Endodermal cell (in vitro differentiated cells): ENCODE data around the gene TENT5D. TPM values are rescaled to one million over a fixed set of nuclear protein-coding genes. Genes with fewer than 3 reads are reported as not detected.
"Not testable (repeated sequence)": the region's sequence is repeated elsewhere in the genome, so short reads cannot be mapped to it uniquely, and the experiment has no call there.

ENCODE experiments used
- DNase-seq: peaks from one replicate; pipeline ENCODE4 v3.0.0-alpha.2; 2017
- H3K27ac ChIP-seq: 2 replicates; pipeline ENCODE4 v1.5.1; 2013; ENCODE audit warnings: mild to moderate bottlenecking, low read depth, low read length, moderate library complexity
- H3K27me3 ChIP-seq: 2 replicates; pipeline ENCODE4 v1.6.1; 2013; ENCODE audit warnings: mild to moderate bottlenecking, low read length, moderate library complexity; ENCODE audit not compliant: insufficient read depth, control insufficient read depth, poor library complexity, severe bottlenecking
- H3K36me3 ChIP-seq: 2 replicates; pipeline ENCODE4 v1.7.0; 2013; ENCODE audit warnings: mild to moderate bottlenecking, low read length, moderate library complexity; ENCODE audit not compliant: control insufficient read depth, insufficient read depth
- H3K4me1 ChIP-seq: one replicate; pipeline ENCODE4 v1.7.0; 2013; ENCODE audit warnings: low read length; ENCODE audit not compliant: control insufficient read depth, insufficient read depth
- H3K4me3 ChIP-seq: 2 replicates; pipeline ENCODE4 v1.5.1; 2013; ENCODE audit warnings: mild to moderate bottlenecking, low read length, moderate library complexity
- H3K9ac ChIP-seq: 2 replicates; pipeline ENCODE4 v1.6.1; 2013; ENCODE audit warnings: mild to moderate bottlenecking, low read length, moderate library complexity; ENCODE audit not compliant: poor library complexity, severe bottlenecking; ENCODE audit errors: extremely low read depth
- H3K9me3 ChIP-seq: 2 replicates; pipeline ENCODE4 v1.6.1; 2013; ENCODE audit warnings: mild to moderate bottlenecking, low read length, moderate library complexity; ENCODE audit not compliant: control insufficient read depth
- H3K27ac Mint-ChIP-seq: 2 replicates; pipeline ENCODE4 v1.8.0; 2020; ENCODE audit warnings: mixed read lengths
- H3K27me3 Mint-ChIP-seq: 2 replicates; pipeline ENCODE4 v1.8.0; 2021; ENCODE audit warnings: mild to moderate bottlenecking, mixed read lengths; ENCODE audit not compliant: insufficient read depth
- H3K36me3 Mint-ChIP-seq: 2 replicates; pipeline ENCODE4 v1.8.0; 2020; ENCODE audit warnings: low read depth, mixed read lengths
- H3K4me1 Mint-ChIP-seq: 2 replicates; pipeline ENCODE4 v1.8.0; 2020; ENCODE audit warnings: mixed read lengths
- H3K4me3 Mint-ChIP-seq: 2 replicates; pipeline ENCODE4 v1.8.0; 2020; ENCODE audit warnings: mild to moderate bottlenecking, moderate library complexity, mixed read lengths
- H3K9me3 Mint-ChIP-seq: 2 replicates; pipeline ENCODE4 v1.8.0; 2020; ENCODE audit warnings: mild to moderate bottlenecking, mixed read lengths
- CTCF ChIP-seq: fragments of 200-600 bp; sonication (generic); conservative IDR thresholded peaks from 2 replicates; pipeline ENCODE4 v1.5.0; 2021; ENCODE audit warnings: antibody characterized with exemption, mild to moderate bottlenecking
- WGBS, 2 experiments: methylation state at CpG; one replicate each; pipeline versions ENCODE4 v1.1.5 to v1.1.7; 2013; ENCODE audit warnings: missing lambda C conversion rate in 2 of 2, mixed read lengths in 1 of 2; ENCODE audit not compliant: insufficient coverage in 1 of 2, insufficient read length in 1 of 2; 5-methylcytosine and 5-hydroxymethylcytosine counted together
- total RNA-seq, 2 donors: library from RNA; stranded (reverse); fragmentation: NEBNext Ultra II Directional in 1 of 2; extraction: Animal tissue kit (Norgen Biotek cat#: 25700) in 1 of 2; gene quantifications; 2 replicates in 1 of 2; 3 replicates in 1 of 2; pipeline ENCODE4 v1.2.1, GENCODE V29; 2021

Gene TENT5D
- total RNA-seq, 2 donors from 2014 or later, result 0.11 TPM; not detected in 1

- no peaks in the 10 kb centered on the region for H3K27me3 ChIP-seq
- H3K4me1 Mint-ChIP-seq, result no peaks in the 10 kb centered on the region
- H3K4me1 ChIP-seq, result no peaks in the 10 kb centered on the region
- no peak overlapping the region for H3K27ac Mint-ChIP-seq
- peaks cover 9% of the 10 kb centered on the region for H3K9me3 ChIP-seq
- peaks cover 80% of the 10 kb centered on the region for H3K9me3 Mint-ChIP-seq
- no peak overlapping the region for H3K4me3 Mint-ChIP-seq
- H3K27me3 Mint-ChIP-seq, result no peaks in the 10 kb centered on the region
- H3K36me3 ChIP-seq, result no peaks in the 10 kb centered on the region
- H3K9ac ChIP-seq, result no peak overlapping the region
- no peaks in the 10 kb centered on the region for H3K36me3 Mint-ChIP-seq
- H3K4me3 ChIP-seq, result no peak overlapping the region
- DNase-seq, result no peak
- H3K27ac ChIP-seq, result no peak overlapping the region
- TF ChIP-seq CTCF, result no peak
Observed at GRCh38 chrX:80431505-80431832, 11.2 kb downstream of the TENT5D start.

GRCh38 chrX:80432441-80432840 lies 12.2 kb downstream of the TENT5D start:
- no peak for TF ChIP-seq CTCF
- H3K27me3 ChIP-seq, result no peaks in the 10 kb centered on the region
- no peak overlapping the region for H3K4me3 ChIP-seq
- H3K27ac Mint-ChIP-seq, result no peak overlapping the region
- no peaks in the 10 kb centered on the region for H3K27me3 Mint-ChIP-seq
- 96% methylated on average over 3 of the region's 3 CpGs; no CpG with 5 or more reads in 1 of the 2 experiments for WGBS, 2 experiments
- peaks cover 80% of the 10 kb centered on the region for H3K9me3 Mint-ChIP-seq
- DNase-seq, result no peak
- no peaks in the 10 kb centered on the region for H3K4me1 ChIP-seq
- no peak overlapping the region for H3K27ac ChIP-seq
- H3K4me1 Mint-ChIP-seq, result no peaks in the 10 kb centered on the region
- no peak overlapping the region for H3K9ac ChIP-seq
- H3K36me3 Mint-ChIP-seq, result no peaks in the 10 kb centered on the region
- H3K9me3 ChIP-seq, result peaks cover 9% of the 10 kb centered on the region
- no peaks in the 10 kb centered on the region for H3K36me3 ChIP-seq
- H3K4me3 Mint-ChIP-seq, result no peak overlapping the region

- H3K4me1 ChIP-seq, result no peaks in the 10 kb centered on the region
- WGBS, 2 experiments, result 75% methylated on average over 1 of the region's 1 CpG; no CpG with 5 or more reads in 1 of the 2 experiments
- TF ChIP-seq CTCF, result no peak
- no peak overlapping the region for H3K27ac ChIP-seq
- Mint-ChIP-seq H3K9me3 (peaks cover 77% of the 10 kb centered on the region), H3K4me3 (no peak overlapping the region), H3K27ac (no peak overlapping the region), H3K36me3 (no peaks in the 10 kb centered on the region), H3K27me3 (no peaks in the 10 kb centered on the region), H3K4me1 (no peaks in the 10 kb centered on the region)
- no peak for DNase-seq
- H3K9ac ChIP-seq, result no peak overlapping the region
- no peak overlapping the region for H3K4me3 ChIP-seq
- H3K27me3 ChIP-seq, result no peaks in the 10 kb centered on the region
- no peaks in the 10 kb centered on the region for H3K36me3 ChIP-seq
- peaks cover 9% of the 10 kb centered on the region for H3K9me3 ChIP-seq
Observed at GRCh38 chrX:80432863-80433262, 12.6 kb downstream of the TENT5D start.

GRCh38 chrX:80468166-80468565 lies 47.9 kb downstream of the TENT5D start:
- peaks cover 13% of the 10 kb centered on the region for H3K9me3 ChIP-seq
- H3K9me3 Mint-ChIP-seq, result peaks cover 96% of the 10 kb centered on the region
- not testable (repeated sequence) for H3K4me3 ChIP-seq

More at GRCh38 chrX:80468166-80468565, 47.9 kb downstream of the TENT5D start:
- H3K27ac Mint-ChIP-seq, H3K9ac ChIP-seq, H3K27me3 Mint-ChIP-seq, H3K4me3 Mint-ChIP-seq, H3K4me1 Mint-ChIP-seq, H3K36me3 Mint-ChIP-seq, H3K36me3 ChIP-seq, H3K27me3 ChIP-seq, H3K4me1 ChIP-seq, DNase-seq, H3K27ac ChIP-seq: not testable (repeated sequence)
- WGBS, 2 experiments, result 88% methylated on average over 2 of the region's 4 CpGs; no CpG with 5 or more reads in 1 of the 2 experiments
